Measurements from ENCODE around the gene GSN. TPM values are rescaled to one million over a fixed set of nuclear protein-coding genes. Genes with fewer than 3 reads are reported as not detected.
A peak's percentile ranks its signal among the peaks of the same experiment; 100 is the strongest.

Gene GSN
- total RNA-seq, 1 donor from 2014 or later: 291 TPM

DNA sequence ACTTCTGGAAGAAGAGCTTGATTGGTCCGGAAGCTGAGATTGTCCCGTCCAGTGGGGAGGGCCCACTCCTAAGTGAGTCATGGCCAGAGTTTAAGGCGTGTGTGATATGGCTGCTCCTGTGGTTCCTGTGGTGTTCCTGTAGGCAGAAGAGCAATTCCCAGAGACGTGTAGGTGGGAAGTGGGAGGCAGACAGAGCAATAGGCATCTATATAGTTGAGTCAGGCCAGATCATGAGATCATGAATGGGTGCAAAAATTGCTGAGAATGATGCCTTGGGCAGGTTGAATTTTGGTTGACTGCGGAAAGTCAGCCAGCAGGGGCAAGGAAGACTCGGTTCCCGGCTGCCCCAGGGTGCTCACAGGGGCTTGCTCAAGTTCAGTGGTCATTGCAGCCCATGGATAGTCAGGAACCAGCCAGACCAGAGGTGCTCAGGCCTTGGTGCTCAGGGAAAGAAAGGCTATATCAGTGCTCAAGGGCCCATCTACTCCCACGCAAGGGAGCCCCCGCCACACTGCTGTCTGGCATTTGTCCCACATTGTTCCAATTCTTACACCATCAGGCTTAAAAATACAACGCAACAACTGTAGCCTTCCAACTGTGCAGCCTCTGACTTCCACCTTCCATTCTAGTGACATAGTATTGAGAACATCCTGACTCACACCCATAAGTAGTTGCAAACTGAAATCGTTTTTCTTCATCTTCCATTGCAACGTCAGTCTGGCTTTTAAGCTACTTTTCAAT lies 21.0 kb upstream of the GSN start:
- Mint-ChIP-seq H3K36me3 (ENCODE audit: low read depth) (no peaks in the 10 kb centered on the region), H3K4me1 (ENCODE audit: low read depth) (peaks cover 13% of the 10 kb centered on the region), H3K27ac (ENCODE audit: unreplicated experiment) (peak overlapping the region; percentile 77), H3K9me3 (ENCODE audit: low read depth) (peaks cover 12% of the 10 kb centered on the region), H3K27me3 (ENCODE audit: low read depth) (no peaks in the 10 kb centered on the region), H3K4me3 (ENCODE audit: unreplicated experiment) (no peak overlapping the region)
- DNase-seq (ENCODE audit: low spot score): no peak
- TF ChIP-seq, protein P1, sequence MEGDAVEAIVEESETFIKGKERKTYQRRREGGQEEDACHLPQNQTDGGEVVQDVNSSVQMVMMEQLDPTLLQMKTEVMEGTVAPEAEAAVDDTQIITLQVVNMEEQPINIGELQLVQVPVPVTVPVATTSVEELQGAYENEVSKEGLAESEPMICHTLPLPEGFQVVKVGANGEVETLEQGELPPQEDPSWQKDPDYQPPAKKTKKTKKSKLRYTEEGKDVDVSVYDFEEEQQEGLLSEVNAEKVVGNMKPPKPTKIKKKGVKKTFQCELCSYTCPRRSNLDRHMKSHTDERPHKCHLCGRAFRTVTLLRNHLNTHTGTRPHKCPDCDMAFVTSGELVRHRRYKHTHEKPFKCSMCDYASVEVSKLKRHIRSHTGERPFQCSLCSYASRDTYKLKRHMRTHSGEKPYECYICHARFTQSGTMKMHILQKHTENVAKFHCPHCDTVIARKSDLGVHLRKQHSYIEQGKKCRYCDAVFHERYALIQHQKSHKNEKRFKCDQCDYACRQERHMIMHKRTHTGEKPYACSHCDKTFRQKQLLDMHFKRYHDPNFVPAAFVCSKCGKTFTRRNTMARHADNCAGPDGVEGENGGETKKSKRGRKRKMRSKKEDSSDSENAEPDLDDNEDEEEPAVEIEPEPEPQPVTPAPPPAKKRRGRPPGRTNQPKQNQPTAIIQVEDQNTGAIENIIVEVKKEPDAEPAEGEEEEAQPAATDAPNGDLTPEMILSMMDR (IDR thresholded peaks at IDR 0.05): no peak

DNA sequence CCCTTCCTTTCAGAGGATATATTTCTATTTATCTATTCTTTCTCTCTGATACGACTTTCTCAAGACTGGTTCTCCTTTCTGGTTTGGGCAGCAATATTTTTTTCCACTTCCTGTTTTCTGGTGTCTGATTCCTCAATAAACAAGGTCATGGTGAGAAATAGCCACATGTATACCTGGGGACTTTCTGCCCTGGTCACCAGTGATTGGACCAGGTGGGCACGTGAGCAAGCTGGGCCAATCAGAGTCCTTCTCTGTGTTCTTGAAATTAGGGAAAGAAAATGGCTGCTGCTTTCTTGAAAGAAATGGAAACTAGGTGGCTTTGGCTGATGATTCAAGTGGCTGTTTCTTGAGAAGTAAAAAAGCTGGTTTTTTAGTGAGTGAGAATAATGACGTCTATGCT lies 18.4 kb upstream of the GSN start:
- H3K4me1 Mint-ChIP-seq (ENCODE audit: low read depth): peaks cover 13% of the 10 kb centered on the region
- TF ChIP-seq, protein P1 (IDR thresholded peaks at IDR 0.05): no peak
- H3K9me3 Mint-ChIP-seq (ENCODE audit: low read depth): no peaks in the 10 kb centered on the region
- no peaks in the 10 kb centered on the region for H3K36me3 Mint-ChIP-seq (ENCODE audit: low read depth)
- DNase-seq (ENCODE audit: low spot score): no peak
- no peak overlapping the region for H3K4me3 Mint-ChIP-seq (ENCODE audit: unreplicated experiment)
- no peaks in the 10 kb centered on the region for H3K27me3 Mint-ChIP-seq (ENCODE audit: low read depth)
- no peak overlapping the region for H3K27ac Mint-ChIP-seq (ENCODE audit: unreplicated experiment)

DNA sequence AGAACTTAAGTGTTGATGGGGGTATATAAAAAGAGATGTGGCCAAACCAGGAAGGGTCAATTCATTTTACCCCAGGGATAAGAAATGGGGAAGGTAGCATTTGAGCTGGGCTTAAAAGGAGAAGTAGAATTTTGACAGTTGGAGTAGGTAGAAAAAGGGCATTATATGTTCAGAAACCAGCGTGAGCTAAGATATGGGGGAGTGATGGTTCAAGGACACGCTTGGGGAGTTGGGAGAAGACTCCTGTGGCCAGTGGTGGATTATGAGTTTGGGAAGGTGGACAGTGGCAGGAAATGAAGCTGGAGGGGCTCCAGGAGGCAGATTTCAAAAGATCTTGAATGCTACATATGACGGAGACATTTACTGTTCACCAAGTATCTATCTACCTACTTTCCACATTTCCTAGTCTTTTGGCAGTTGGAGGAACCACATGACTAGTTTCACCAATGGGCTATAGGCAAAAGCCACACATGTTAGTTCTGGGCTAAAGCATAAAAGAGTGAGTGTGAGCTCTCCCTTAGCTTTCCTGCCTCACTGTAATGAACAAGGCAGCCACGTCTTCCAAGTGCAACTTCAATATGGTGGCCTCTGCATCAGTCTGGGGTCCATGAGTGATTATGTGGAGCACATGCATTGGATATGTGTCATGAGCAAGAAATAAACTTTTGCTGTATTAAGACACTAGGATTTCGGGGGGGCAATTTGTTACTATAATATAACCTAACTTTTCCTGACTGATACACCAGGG lies 15.7 kb upstream of the GSN start:
- H3K4me3 Mint-ChIP-seq (ENCODE audit: unreplicated experiment): no peak overlapping the region

DNA sequence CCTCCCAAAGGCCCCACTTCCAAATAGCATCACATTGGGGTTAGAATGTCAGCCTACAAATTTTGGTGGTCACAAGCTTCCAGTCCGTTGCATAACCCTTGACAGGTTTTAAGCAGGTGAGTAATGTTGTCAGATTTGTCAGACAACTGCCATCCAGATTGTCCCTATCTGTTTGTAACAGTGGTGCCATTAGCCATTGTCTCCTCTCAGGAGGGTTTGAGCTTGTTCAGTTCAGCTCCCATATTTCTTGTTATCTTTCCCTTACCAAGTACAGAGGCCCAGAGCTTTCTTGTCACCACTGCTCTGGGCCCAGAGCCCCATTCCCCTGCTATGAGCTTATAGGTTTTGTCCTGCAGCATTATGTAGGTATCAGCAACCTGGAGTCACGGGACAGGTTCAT lies 14.8 kb upstream of the GSN start:
- DNase-seq (ENCODE audit: low spot score): no peak
- TF ChIP-seq, protein P1 (IDR thresholded peaks at IDR 0.05): no peak
- Mint-ChIP-seq H3K4me1 (ENCODE audit: low read depth) (peaks cover 9% of the 10 kb centered on the region), H3K4me3 (ENCODE audit: unreplicated experiment) (no peak overlapping the region), H3K36me3 (ENCODE audit: low read depth) (no peaks in the 10 kb centered on the region), H3K9me3 (ENCODE audit: low read depth) (no peaks in the 10 kb centered on the region), H3K27ac (ENCODE audit: unreplicated experiment) (no peak overlapping the region), H3K27me3 (ENCODE audit: low read depth) (no peaks in the 10 kb centered on the region)

More for the DNA sequence above, 15.7 kb upstream of the GSN start:
- Mint-ChIP-seq H3K27me3 (ENCODE audit: low read depth) (no peaks in the 10 kb centered on the region), H3K36me3 (ENCODE audit: low read depth) (no peaks in the 10 kb centered on the region), H3K9me3 (ENCODE audit: low read depth) (no peaks in the 10 kb centered on the region), H3K27ac (ENCODE audit: unreplicated experiment) (no peak overlapping the region), H3K4me1 (ENCODE audit: low read depth) (peaks cover 4% of the 10 kb centered on the region)
- TF ChIP-seq, protein P1 (IDR thresholded peaks at IDR 0.05): no peak
- DNase-seq (ENCODE audit: low spot score): no peak

DNA sequence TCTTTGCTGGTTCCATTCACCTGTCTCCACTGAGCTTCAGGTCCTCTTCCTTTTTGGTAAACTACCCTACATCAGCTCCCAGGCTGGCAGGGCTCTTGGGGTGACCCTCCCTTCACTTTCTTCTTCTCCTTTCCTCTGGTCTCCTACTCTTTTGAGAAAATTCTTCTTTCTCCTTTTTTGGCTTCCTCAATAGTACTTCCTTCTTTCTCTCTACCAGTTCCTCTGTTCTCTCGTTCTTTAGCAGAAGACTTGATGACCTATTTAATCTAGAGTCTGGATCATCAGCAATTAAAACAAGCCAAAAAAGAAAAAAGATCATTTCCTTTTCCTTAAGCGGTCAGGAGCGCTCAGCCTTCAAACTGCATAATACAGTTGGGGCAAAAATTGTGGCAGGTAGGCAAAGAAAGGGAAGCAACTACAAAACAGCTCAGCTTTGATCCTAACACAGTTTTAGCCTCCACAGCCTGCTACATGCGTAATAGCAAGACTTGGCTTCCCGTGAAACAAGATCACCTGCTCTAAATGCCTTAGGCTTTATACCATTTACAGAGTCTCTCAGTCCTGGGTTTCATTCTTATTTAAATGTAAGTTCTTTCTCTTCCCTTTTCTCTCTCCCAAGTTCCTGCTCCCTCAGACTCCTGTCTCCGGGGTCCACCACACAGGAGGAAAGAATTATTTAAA lies 14.0 kb upstream of the GSN start:
- H3K27me3 Mint-ChIP-seq (ENCODE audit: low read depth): no peaks in the 10 kb centered on the region
- H3K27ac Mint-ChIP-seq (ENCODE audit: unreplicated experiment): no peak overlapping the region
- no peaks in the 10 kb centered on the region for H3K36me3 Mint-ChIP-seq (ENCODE audit: low read depth)
- no peak for DNase-seq (ENCODE audit: low spot score)
- peaks cover 17% of the 10 kb centered on the region for H3K4me1 Mint-ChIP-seq (ENCODE audit: low read depth)
- no peaks in the 10 kb centered on the region for H3K9me3 Mint-ChIP-seq (ENCODE audit: low read depth)
- H3K4me3 Mint-ChIP-seq (ENCODE audit: unreplicated experiment): no peak overlapping the region
- TF ChIP-seq, protein P1 (IDR thresholded peaks at IDR 0.05): no peak

Measured in chondrocyte (in vitro differentiated cells).